HG03097 (cell line): ENCODE results near the gene DENND5B.
"Not testable (repeated sequence)": the region's sequence is repeated elsewhere in the genome, so short reads cannot be mapped to it uniquely, and the experiment has no call there.

Source experiments
- ATAC-seq: cut with Tn5 transposase; IDR thresholded peaks from one replicate; pipeline ENCODE4 v1.9.1; 2021; ENCODE audit not compliant: unreplicated experiment, low FRiP score

The DENND5B gene

GRCh38 chr12:31508436-31509150 is 82.3 kb downstream of the DENND5B start:
- ATAC-seq, result no peak

GRCh38 chr12:31507966-31508365 is 83.0 kb downstream of the DENND5B start:
- ATAC-seq, result no peak

- ATAC-seq, result no peak
Observed at GRCh38 chr12:31506515-31507306, 84.2 kb downstream of the DENND5B start.

GRCh38 chr12:31504625-31505222 is 86.2 kb downstream of the DENND5B start:
- no peak for ATAC-seq

GRCh38 chr12:31501014-31501413 is 89.9 kb downstream of the DENND5B start:
- ATAC-seq, result not testable (repeated sequence)

GRCh38 chr12:31499567-31499966 is 91.4 kb downstream of the DENND5B start:
- no peak for ATAC-seq

- ATAC-seq, result no peak
Observed at GRCh38 chr12:31498424-31498823, 92.5 kb downstream of the DENND5B start.

- ATAC-seq, result no peak
Observed at GRCh38 chr12:31496257-31496656, 94.7 kb downstream of the DENND5B start.

GRCh38 chr12:31494455-31494854 is 96.5 kb downstream of the DENND5B start:
- no peak for ATAC-seq

- ATAC-seq, result no peak
Observed at GRCh38 chr12:31492599-31493196, 98.2 kb downstream of the DENND5B start.

GRCh38 chr12:31491841-31492598 is 98.9 kb downstream of the DENND5B start:
- no peak for ATAC-seq

- ATAC-seq, result no peak
Observed at GRCh38 chr12:31491241-31491794, 99.6 kb downstream of the DENND5B start.

GRCh38 chr12:31488737-31489338 is 102.1 kb downstream of the DENND5B start:
- ATAC-seq, result no peak

- ATAC-seq, result no peak
Observed at GRCh38 chr12:31485571-31485970, 105.4 kb downstream of the DENND5B start.

GRCh38 chr12:31482816-31483215 is 108.1 kb downstream of the DENND5B start:
- no peak for ATAC-seq

GRCh38 chr12:31481415-31481814 is 109.5 kb downstream of the DENND5B start:
- ATAC-seq, result no peak

GRCh38 chr12:31479516-31480210 is 111.3 kb downstream of the DENND5B start:
- no peak for ATAC-seq

- ATAC-seq, result no peak
Observed at GRCh38 chr12:31478898-31479297, 112.0 kb downstream of the DENND5B start.

- no peak for ATAC-seq
Observed at GRCh38 chr12:31478425-31478824, 112.5 kb downstream of the DENND5B start.
